ENCODE results near the gene TOP3A.

The TOP3A gene

GRCh38 chr17:18256351-18256750 lies 58.4 kb downstream of the TOP3A start:
- DNase-seq (ENCODE audit: low spot score) = no peak
- TF ChIP-seq CTCF (IDR thresholded peaks at IDR 0.05; ENCODE audit: extremely low read depth, missing control alignments) = no peak

GRCh38 chr17:18254888-18255649 lies 59.7 kb downstream of the TOP3A start:
- DNase-seq (ENCODE audit: low spot score) = no peak
- no peak for TF ChIP-seq CTCF (IDR thresholded peaks at IDR 0.05; ENCODE audit: extremely low read depth, missing control alignments)

DNA sequence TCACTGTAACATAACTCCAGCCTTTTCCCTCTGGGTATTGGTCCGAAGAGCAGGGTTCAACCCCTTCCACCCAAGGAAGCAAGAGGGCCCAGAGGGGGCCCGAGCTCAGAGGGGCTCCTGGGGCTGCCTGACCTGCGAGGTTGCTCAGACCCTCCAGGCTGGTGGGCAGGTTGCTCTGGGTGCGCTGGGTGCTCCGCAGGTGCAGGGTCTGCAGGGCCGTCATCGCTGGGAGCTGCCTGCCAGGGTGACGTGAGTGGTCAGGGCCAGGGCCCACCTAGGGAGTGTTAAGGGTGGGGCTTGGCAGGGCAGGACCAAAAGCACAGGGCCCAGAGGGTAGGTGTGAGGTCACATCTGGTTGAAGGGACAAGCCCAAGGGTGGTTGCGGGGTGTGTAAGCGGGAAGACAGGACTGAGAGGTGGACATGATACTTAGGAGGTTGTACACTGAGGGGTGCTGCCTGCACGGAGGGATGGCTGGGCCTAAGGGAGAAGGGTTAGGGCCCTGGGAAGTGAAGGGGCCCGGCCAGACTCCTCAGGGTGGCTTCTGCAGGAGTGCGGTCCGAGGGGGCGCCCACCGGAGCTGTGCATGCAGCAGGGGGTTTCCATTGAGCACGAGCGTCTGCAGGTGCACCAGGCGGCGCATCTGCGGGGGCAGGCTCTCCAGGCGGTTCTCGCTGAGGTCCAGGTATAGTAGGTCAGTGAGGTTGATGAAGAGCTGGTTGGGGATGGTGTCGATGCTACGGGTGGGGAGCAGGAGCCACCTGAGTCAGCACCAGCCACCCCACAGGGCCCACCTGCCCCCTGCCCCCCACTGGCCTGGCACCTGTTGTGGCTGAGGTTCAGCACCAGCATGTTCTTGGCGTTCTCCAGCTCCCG lies 60.6 kb downstream of the TOP3A start:
- no peak for DNase-seq (ENCODE audit: low spot score)
- TF ChIP-seq CTCF (IDR thresholded peaks at IDR 0.05; ENCODE audit: extremely low read depth, missing control alignments) = no peak

DNA sequence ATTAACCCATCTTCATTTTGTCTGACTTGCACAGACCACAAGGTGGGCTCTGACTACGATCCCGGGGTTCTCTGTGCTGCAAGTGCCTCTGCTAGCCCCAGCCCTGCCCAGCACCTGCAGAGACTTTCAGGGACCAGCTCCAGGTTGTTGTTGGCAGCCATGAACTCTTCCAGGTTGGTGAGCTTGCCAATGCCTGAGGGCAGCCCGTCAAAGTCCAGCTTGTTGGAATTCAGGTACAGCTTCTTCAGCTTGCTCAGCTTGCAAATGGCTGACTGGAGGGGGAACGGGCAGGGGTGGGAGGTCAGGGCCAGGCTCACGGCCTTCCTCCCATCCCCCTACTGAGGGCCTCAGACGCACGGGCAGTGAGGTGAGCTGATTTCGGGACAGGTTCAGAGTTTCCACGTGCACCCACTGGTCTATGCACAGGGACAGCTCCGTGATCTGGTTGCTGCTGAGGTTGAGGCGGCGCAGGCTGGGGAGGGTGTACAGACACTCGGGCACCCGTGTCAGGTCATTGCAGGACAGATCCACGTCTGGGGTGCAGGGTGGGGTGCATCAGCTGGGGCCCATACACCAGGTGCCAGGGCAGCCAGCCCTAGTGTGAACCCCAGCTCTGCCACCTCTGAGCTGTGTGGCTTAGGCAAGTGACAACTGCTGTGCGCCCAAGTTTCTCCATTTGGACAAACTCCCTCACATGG lies 61.5 kb downstream of the TOP3A start:
- TF ChIP-seq CTCF (IDR thresholded peaks at IDR 0.05; ENCODE audit: extremely low read depth, missing control alignments) = no peak
- DNase-seq (ENCODE audit: low spot score) = no peak

- no peak for TF ChIP-seq CTCF (IDR thresholded peaks at IDR 0.05; ENCODE audit: extremely low read depth, missing control alignments)
- DNase-seq (ENCODE audit: low spot score) = no peak
Measured at GRCh38 chr17:18252160-18252559, 62.6 kb downstream of the TOP3A start.

DNA sequence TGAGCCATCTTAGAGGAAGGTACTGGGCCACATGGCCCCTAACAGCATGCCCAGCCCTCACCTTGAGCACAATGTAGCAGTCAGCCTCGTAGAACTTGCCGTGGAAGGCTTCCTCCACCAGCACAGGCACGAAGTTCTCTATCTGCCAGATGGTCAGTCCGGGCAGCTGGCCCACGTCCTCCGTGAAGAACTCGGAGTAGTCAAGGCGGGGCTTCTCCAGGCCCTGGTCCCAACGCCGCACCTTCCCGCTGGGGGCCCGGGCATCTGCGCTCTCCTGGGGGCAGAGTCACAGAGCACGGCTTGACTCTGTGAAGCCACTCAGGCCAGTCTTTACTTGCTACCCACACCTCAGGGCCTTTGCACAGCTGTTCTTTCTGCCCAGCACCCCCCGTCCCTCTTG lies 63.6 kb downstream of the TOP3A start:
- TF ChIP-seq CTCF (IDR thresholded peaks at IDR 0.05; ENCODE audit: extremely low read depth, missing control alignments) = no peak
- DNase-seq (ENCODE audit: low spot score) = no peak

DNA sequence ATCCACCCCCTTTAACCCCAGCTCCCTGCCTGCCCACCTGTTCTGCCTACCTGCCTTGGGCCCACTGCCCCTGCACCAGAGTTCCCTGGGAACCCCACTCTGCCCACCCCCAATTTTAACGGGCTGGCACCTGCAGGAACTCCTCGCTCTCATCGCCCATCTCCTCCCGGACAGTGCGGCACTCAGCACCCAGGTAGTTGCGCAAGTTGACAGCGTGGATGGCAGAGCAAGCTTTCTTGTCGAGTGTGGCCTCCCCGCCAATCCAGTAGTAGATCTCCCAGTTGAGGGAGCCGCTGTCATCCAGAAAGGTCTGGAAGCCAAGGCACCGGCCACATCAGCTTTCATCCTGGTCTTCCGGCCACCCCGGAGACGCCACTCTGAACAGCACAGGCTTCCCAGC lies 64.1 kb downstream of the TOP3A start:
- DNase-seq (ENCODE audit: low spot score) = no peak
- no peak for TF ChIP-seq CTCF (IDR thresholded peaks at IDR 0.05; ENCODE audit: extremely low read depth, missing control alignments)
